ENCODE results near the gene TACSTD2. TPM values are rescaled to one million over a fixed set of nuclear protein-coding genes. Genes with fewer than 3 reads are reported as not detected.

The TACSTD2 gene
- total and polyA plus RNA-seq, 9 donors: 0.35 to 132 (median 4.9) TPM

GRCh38 chr1:58573705-58574591, 3.1 kb downstream of the TACSTD2 start:
- intact Hi-C loops (cut with DNase I): no loop called here
- 56 to 73% (median 63%) methylated on average over 4 of the region's 4 CpGs for WGBS, 3 donors
- Histone ChIP-seq H3K4me3 (no peak overlapping the region), H3K27me3 (no peaks in the 10 kb centered on the region), H3K36me3 (no peaks in the 10 kb centered on the region), H3K27ac (no peak overlapping the region), H3K4me1 (ENCODE audit: insufficient read depth) (peaks cover 6% of the 10 kb centered on the region), H3K9me3 (no peaks in the 10 kb centered on the region)
- TF ChIP-seq POLR2A (IDR thresholded peaks at IDR 0.05) (no peak), CTCF (IDR thresholded peaks at IDR 0.05) (no peak), EP300 (IDR thresholded peaks at IDR 0.05) (no peak)
- DNase-seq: no peak

- Histone ChIP-seq H3K36me3 (no peaks in the 10 kb centered on the region), H3K27me3 (no peaks in the 10 kb centered on the region), H3K9me3 (no peaks in the 10 kb centered on the region), H3K4me3 (no peak overlapping the region), H3K27ac (no peak overlapping the region), H3K4me1 (ENCODE audit: insufficient read depth) (peaks cover 6% of the 10 kb centered on the region)
- intact Hi-C loops (cut with DNase I): no loop called here
- TF ChIP-seq EP300 (IDR thresholded peaks at IDR 0.05) (no peak), POLR2A (IDR thresholded peaks at IDR 0.05) (no peak)
- WGBS, 3 donors: 79 to 90% (median 81%) methylated on average over 2 of the region's 2 CpGs
- DNase-seq: no peak
Observed at GRCh38 chr1:58573138-58573537, 3.9 kb downstream of the TACSTD2 start.

- no peak overlapping the region for H3K27ac ChIP-seq
- peaks cover 6% of the 10 kb centered on the region for H3K4me1 ChIP-seq (ENCODE audit: insufficient read depth)
- TF ChIP-seq CTCF (IDR thresholded peaks at IDR 0.05) (no peak), POLR2A (IDR thresholded peaks at IDR 0.05) (no peak), EP300 (IDR thresholded peaks at IDR 0.05) (no peak)
- H3K9me3 ChIP-seq: no peaks in the 10 kb centered on the region
- no peak for DNase-seq
- no peak overlapping the region for H3K4me3 ChIP-seq
- intact Hi-C loops (cut with DNase I): no loop called here
- H3K36me3 ChIP-seq: no peaks in the 10 kb centered on the region
- 66 to 79% (median 68%) methylated on average over 2 of the region's 2 CpGs for WGBS, 3 donors
- no peaks in the 10 kb centered on the region for H3K27me3 ChIP-seq
Observed at GRCh38 chr1:58572690-58573089, 4.4 kb downstream of the TACSTD2 start.

- Histone ChIP-seq H3K36me3 (no peaks in the 10 kb centered on the region), H3K9me3 (no peaks in the 10 kb centered on the region), H3K4me1 (ENCODE audit: insufficient read depth) (peaks cover 5% of the 10 kb centered on the region), H3K4me3 (no peak overlapping the region), H3K27ac (no peak overlapping the region), H3K27me3 (no peaks in the 10 kb centered on the region)
- TF ChIP-seq CTCF (IDR thresholded peaks at IDR 0.05) (no peak), POLR2A (IDR thresholded peaks at IDR 0.05) (no peak), EP300 (IDR thresholded peaks at IDR 0.05) (no peak)
- intact Hi-C loops (cut with DNase I): no loop called here
- no peak for DNase-seq
Observed at GRCh38 chr1:58571616-58572015, 5.4 kb downstream of the TACSTD2 start.

- DNase-seq: no peak
- Histone ChIP-seq H3K4me3 (no peak overlapping the region), H3K36me3 (no peaks in the 10 kb centered on the region), H3K9me3 (no peaks in the 10 kb centered on the region), H3K27ac (no peak overlapping the region), H3K27me3 (no peaks in the 10 kb centered on the region), H3K4me1 (ENCODE audit: insufficient read depth) (no peaks in the 10 kb centered on the region)
- intact Hi-C loops (cut with DNase I): no loop called here
- 90 to 96% (median 95%) methylated on average over 2 of the region's 2 CpGs for WGBS, 3 donors
- TF ChIP-seq CTCF (IDR thresholded peaks at IDR 0.05) (no peak), POLR2A (IDR thresholded peaks at IDR 0.05) (no peak), EP300 (IDR thresholded peaks at IDR 0.05) (no peak)
Observed at GRCh38 chr1:58570817-58571216, 6.2 kb downstream of the TACSTD2 start.

Measured in ovary (tissue), 9 donors.